Brain microvascular endothelial cell (primary cell): ENCODE results near the gene FBLN5.
"Not testable (repeated sequence)": the region's sequence is repeated elsewhere in the genome, so short reads cannot be mapped to it uniquely, and the experiment has no call there.

Experiments used
- DNase-seq: peaks from one replicate; pipeline ENCODE4 v3.0.0-alpha.2; 2020
- H3K27ac ChIP-seq: fragments of 250-450 bp; sonication (Bioruptor Pico); 2 replicates; pipeline ENCODE4 v1.5.1; 2020; ENCODE audit warnings: mild to moderate bottlenecking, moderate library complexity
- H3K27me3 ChIP-seq: fragments of 250-450 bp; sonication (Bioruptor Pico); replicated peaks from 2 replicates; pipeline ENCODE4 v1.5.1; 2020; ENCODE audit warnings: mild to moderate bottlenecking
- H3K36me3 ChIP-seq: fragments of 250-450 bp; sonication (Bioruptor Pico); replicated peaks from 2 replicates; pipeline ENCODE4 v1.5.1; 2020; ENCODE audit warnings: mild to moderate bottlenecking
- H3K4me3 ChIP-seq: 2 replicates; pipeline ENCODE4 v1.5.1; 2011; ENCODE audit warnings: low read depth, mild to moderate bottlenecking, control low read depth, low read length, moderate library complexity
- CTCF ChIP-seq: IDR thresholded peaks from 2 replicates; pipeline ENCODE4 v1.5.1; 2011; ENCODE audit warnings: low read depth, mild to moderate bottlenecking, moderate library complexity, low read length, control low read depth, inconsistent platforms; ENCODE audit errors: missing control alignments
- in situ Hi-C: cut with HindIII; loops from 2 replicates; pipeline ENCODE4 v1.10.0; 2017; ENCODE audit warnings: low sequenced_read_pairs, low pct_ligation_motif_present

The FBLN5 gene

GRCh38 chr14:91902336-91902735 is 45.2 kb downstream of the FBLN5 start:
- no peaks in the 10 kb centered on the region for H3K36me3 ChIP-seq
- H3K27me3 ChIP-seq = no peaks in the 10 kb centered on the region
- TF ChIP-seq CTCF = no peak
- H3K4me3 ChIP-seq = no peak overlapping the region
- no peak for DNase-seq
- in situ Hi-C loops = no loop called here
- H3K27ac ChIP-seq = no peak overlapping the region

GRCh38 chr14:91901449-91902226 is 45.9 kb downstream of the FBLN5 start:
- in situ Hi-C loops = no loop called here
- H3K36me3 ChIP-seq = no peaks in the 10 kb centered on the region
- no peak for DNase-seq

GRCh38 chr14:91899806-91900205 is 47.7 kb downstream of the FBLN5 start:
- Histone ChIP-seq H3K36me3 (no peaks in the 10 kb centered on the region), H3K27ac (no peak overlapping the region), H3K4me3 (no peak overlapping the region), H3K27me3 (no peaks in the 10 kb centered on the region)
- DNase-seq = no peak
- no peak for TF ChIP-seq CTCF
- in situ Hi-C loops = no loop called here

More at GRCh38 chr14:91901449-91902226, 45.9 kb downstream of the FBLN5 start:
- Histone ChIP-seq H3K4me3 (no peak overlapping the region), H3K27ac (no peak overlapping the region), H3K27me3 (no peaks in the 10 kb centered on the region)
- no peak for TF ChIP-seq CTCF

GRCh38 chr14:91899213-91899612 is 48.3 kb downstream of the FBLN5 start:
- no peak for DNase-seq
- in situ Hi-C loops = no loop called here
- Histone ChIP-seq H3K27ac (no peak overlapping the region), H3K4me3 (no peak overlapping the region), H3K36me3 (no peaks in the 10 kb centered on the region), H3K27me3 (no peaks in the 10 kb centered on the region)
- TF ChIP-seq CTCF = no peak

- DNase-seq = no peak
- H3K27me3 ChIP-seq = no peaks in the 10 kb centered on the region
- in situ Hi-C loops = no loop called here
- H3K4me3 ChIP-seq = no peak overlapping the region
- no peak overlapping the region for H3K27ac ChIP-seq
- H3K36me3 ChIP-seq = no peaks in the 10 kb centered on the region
- TF ChIP-seq CTCF = no peak
Measured at GRCh38 chr14:91898372-91898771, 49.1 kb downstream of the FBLN5 start.

GRCh38 chr14:91897716-91898115 is 49.8 kb downstream of the FBLN5 start:
- H3K4me3 ChIP-seq, H3K27ac ChIP-seq, H3K36me3 ChIP-seq, in situ Hi-C loops, DNase-seq, H3K27me3 ChIP-seq: not testable (repeated sequence)
